GM10266 (cell line): Measurements from ENCODE around the gene GCNT3.
"Not testable (repeated sequence)": the region's sequence is repeated elsewhere in the genome, so short reads cannot be mapped to it uniquely, and the experiment has no call there.

ENCODE experiments used
- DNase-seq: peaks from one replicate; pipeline ENCODE4 v3.0.0; 2012; ENCODE audit errors: extremely low spot score
- CTCF ChIP-seq: IDR thresholded peaks from 2 replicates; pipeline ENCODE4 v1.5.1; 2012; ENCODE audit warnings: mild to moderate bottlenecking, low read depth; ENCODE audit not compliant: control insufficient read depth, insufficient read depth; ENCODE audit errors: missing control alignments

The GCNT3 gene

GRCh38 chr15:59616379-59616778 lies 4.8 kb downstream of the GCNT3 start:
- TF ChIP-seq CTCF: no peak
- DNase-seq: no peak

- DNase-seq: no peak
- no peak for TF ChIP-seq CTCF
These were observed 6.8 kb downstream of the GCNT3 start for GRCh38 chr15:59618406-59618805.

GRCh38 chr15:59622289-59622688 lies 10.7 kb downstream of the GCNT3 start:
- TF ChIP-seq CTCF: peak; percentile 69
- DNase-seq: peak; percentile 77

GRCh38 chr15:59632714-59633113 lies 21.1 kb downstream of the GCNT3 start:
- no peak for DNase-seq
- no peak for TF ChIP-seq CTCF

GRCh38 chr15:59636184-59636583 lies 24.6 kb downstream of the GCNT3 start:
- DNase-seq: no peak
- no peak for TF ChIP-seq CTCF

DNA sequence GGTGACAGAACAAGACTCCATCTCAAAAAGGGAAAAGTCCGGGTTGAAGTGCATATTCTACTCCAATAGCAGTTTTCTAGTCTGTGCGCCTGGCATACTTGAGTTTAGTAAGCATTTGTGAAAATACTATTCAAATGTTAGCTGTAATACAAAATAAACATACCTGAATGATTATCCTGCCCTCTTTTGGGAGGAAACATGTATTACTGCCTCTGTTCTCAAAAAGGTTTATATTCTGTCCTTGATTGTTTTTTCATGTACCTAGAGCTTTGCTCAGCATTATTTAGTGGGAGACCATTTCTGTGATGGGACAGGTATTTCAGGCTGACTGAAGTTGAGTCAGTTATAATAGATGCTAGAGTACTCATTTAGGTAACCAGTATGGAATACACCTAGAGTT lies 25.9 kb downstream of the GCNT3 start:
- TF ChIP-seq CTCF: peak; percentile 12
- not testable (repeated sequence) for DNase-seq

DNA sequence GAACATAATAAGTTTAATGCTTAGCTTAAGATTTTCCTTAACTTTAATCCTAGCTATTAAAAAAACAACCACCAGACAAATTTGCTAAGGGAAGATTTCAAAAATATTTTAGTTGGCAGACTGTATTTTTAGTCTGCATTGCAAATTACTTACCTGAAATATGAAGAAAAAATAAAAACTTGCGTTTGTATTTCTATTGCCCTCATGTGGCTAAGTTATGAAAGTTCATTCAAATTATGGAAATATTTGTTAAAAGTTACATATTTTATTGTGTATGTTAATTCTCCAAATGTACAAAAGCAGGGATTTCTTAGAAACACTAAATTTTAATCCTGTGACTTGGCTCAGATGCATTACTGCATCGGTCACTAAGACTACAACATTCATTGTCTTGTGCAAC lies 30.8 kb downstream of the GCNT3 start:
- no peak for TF ChIP-seq CTCF
- no peak for DNase-seq
